Effector memory CD4-positive, alpha-beta T cell (primary cell): ENCODE measurements around the gene BORCS5.

Source experiments
- DNase-seq, 3 donors: peaks; one replicate each; pipeline ENCODE4 v3.0.0-alpha.2; 2020
- H3K27ac ChIP-seq: 2 replicates; pipeline ENCODE4 v1.7.0; 2013; ENCODE audit warnings: mild to moderate bottlenecking, low read length, moderate library complexity; ENCODE audit not compliant: insufficient read depth, poor library complexity, severe bottlenecking
- H3K27me3 ChIP-seq: replicated peaks from 2 replicates; pipeline ENCODE4 v1.7.0; 2013; ENCODE audit warnings: mild to moderate bottlenecking, low read length; ENCODE audit not compliant: insufficient read depth, control insufficient read depth, poor library complexity, severe bottlenecking
- H3K36me3 ChIP-seq: 2 replicates; pipeline ENCODE4 v1.7.0; 2013; ENCODE audit warnings: mild to moderate bottlenecking, low read length, moderate library complexity; ENCODE audit not compliant: control insufficient read depth, insufficient read depth
- H3K4me1 ChIP-seq: 2 replicates; pipeline ENCODE4 v1.7.0; 2013; ENCODE audit warnings: low read length, mild to moderate bottlenecking; ENCODE audit not compliant: control insufficient read depth, insufficient read depth, poor library complexity, severe bottlenecking
- H3K4me3 ChIP-seq: 2 replicates; pipeline ENCODE4 v1.7.0; 2013; ENCODE audit warnings: low read length, low read depth, mild to moderate bottlenecking; ENCODE audit not compliant: insufficient read depth, poor library complexity, severe bottlenecking
- H3K9me3 ChIP-seq: 2 replicates; pipeline ENCODE4 v1.7.0; 2013; ENCODE audit warnings: mild to moderate bottlenecking, low read length, moderate library complexity; ENCODE audit not compliant: control insufficient read depth

Gene BORCS5

DNA sequence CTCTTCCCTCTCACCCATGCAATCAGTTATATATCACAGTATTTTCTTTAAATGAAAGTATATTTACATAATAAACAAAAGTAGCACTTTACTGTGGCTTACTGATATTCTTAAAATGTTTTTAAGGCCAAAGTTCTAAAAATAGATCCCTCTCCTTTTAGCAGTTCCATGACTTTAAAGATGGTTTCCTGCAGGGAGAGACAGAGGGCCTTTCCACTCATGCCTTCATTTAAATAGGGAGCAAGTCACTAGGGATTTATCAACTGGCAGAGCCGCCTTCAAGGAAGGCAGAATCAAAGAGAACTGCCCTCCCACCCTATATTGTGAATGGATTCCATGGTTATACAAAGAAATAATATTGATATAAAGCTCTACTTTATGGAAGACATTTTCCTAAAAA, 150.2 kb downstream of the BORCS5 start:
- Histone ChIP-seq H3K27ac (no peak overlapping the region), H3K4me3 (no peak overlapping the region), H3K4me1 (peaks cover 5% of the 10 kb centered on the region), H3K9me3 (no peaks in the 10 kb centered on the region), H3K27me3 (no peaks in the 10 kb centered on the region), H3K36me3 (no peaks in the 10 kb centered on the region)
- no peak for DNase-seq

DNA sequence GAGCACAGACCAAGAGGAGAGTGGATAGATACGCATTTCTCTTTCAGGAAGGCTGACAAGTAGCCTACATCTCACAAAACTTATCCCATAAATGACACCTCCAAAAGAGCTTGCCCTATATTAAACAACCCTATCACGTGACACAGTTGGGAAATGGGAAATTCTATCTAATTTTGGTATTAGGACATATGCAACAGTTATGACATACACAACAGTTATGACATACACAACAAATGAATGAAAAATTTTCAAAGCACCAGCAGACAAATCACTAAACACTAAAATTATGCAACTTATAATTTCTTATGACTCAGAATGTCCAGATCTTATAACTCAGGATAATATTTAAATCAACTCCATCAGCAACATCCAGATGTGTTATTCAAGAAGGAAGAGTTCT, 151.7 kb downstream of the BORCS5 start:
- Histone ChIP-seq H3K36me3 (no peaks in the 10 kb centered on the region), H3K27me3 (no peaks in the 10 kb centered on the region), H3K4me3 (no peak overlapping the region), H3K4me1 (peaks cover 1% of the 10 kb centered on the region), H3K9me3 (no peaks in the 10 kb centered on the region), H3K27ac (no peak overlapping the region)
- no peak for DNase-seq

DNA sequence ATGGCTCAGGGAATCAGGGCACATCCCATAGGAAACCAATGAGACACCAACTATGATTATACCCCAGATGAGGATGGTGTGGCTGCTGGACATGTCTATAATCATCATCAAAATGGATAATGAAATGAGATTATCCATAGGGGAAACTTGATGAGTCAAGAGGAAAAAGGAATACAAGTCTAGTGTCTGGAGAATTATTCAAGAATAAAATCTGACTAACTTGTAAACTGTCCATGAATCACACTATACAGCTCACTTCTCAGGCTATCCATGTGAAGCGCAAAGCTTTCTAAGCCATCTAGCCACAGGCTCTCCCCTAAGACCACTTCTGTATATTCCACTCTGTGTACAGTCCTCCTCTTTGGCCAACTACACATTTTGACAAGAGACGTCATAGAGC, 153.3 kb downstream of the BORCS5 start:
- no peak for DNase-seq
- Histone ChIP-seq H3K27me3 (no peaks in the 10 kb centered on the region), H3K27ac (no peak overlapping the region), H3K4me3 (no peak overlapping the region), H3K36me3 (peaks cover 4% of the 10 kb centered on the region), H3K9me3 (no peaks in the 10 kb centered on the region), H3K4me1 (no peaks in the 10 kb centered on the region)

- H3K4me1 ChIP-seq = no peaks in the 10 kb centered on the region
- no peaks in the 10 kb centered on the region for H3K9me3 ChIP-seq
- H3K27me3 ChIP-seq = no peaks in the 10 kb centered on the region
- H3K27ac ChIP-seq = no peak overlapping the region
- peaks cover 4% of the 10 kb centered on the region for H3K36me3 ChIP-seq
- DNase-seq = no peak
- H3K4me3 ChIP-seq = no peak overlapping the region
Measured at GRCh38 chr12:12510551-12510950, 153.7 kb downstream of the BORCS5 start.

GRCh38 chr12:12511021-12511783, 154.3 kb downstream of the BORCS5 start:
- DNase-seq = no peak
- H3K36me3 ChIP-seq = peaks cover 4% of the 10 kb centered on the region
- H3K9me3 ChIP-seq = no peaks in the 10 kb centered on the region
- no peaks in the 10 kb centered on the region for H3K4me1 ChIP-seq
- no peaks in the 10 kb centered on the region for H3K27me3 ChIP-seq
- no peak overlapping the region for H3K27ac ChIP-seq
- H3K4me3 ChIP-seq = no peak overlapping the region

DNA sequence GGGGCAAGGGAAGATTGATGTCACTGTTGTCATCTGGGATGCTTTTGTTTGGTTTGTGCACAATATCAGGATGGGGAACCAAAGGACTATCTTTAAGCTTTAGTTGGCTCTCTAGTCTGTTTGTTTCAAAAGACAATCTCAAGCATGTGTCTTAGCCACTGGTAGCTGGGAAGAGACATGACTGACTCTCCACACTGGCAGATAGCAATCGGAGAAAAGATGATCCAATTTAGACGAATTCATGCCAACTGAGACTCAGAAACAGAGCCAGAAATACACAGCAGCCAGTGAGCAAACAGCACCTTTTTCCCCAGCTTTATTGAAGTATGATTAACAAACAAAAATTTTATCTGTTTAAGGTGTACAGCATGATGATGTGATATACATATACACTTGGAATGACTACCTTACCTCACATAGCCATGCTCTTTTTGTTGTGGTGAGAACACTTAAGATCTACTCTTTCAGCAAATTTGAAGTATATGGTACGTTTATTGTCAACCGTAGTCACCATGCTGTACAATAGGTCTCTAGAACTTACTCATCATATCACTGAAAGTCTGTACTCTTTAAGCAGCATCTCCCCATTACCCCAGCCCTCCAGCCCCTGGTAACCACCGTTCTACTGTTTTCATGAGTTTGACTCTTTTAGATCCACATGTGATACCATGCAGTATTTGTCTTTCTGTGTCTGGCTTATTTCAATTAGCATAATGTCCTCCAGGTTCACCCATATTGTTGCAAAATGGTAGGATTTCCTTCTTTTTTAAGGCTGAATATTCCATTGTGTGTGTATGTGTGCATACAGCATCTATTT, 155.2 kb downstream of the BORCS5 start:
- Histone ChIP-seq H3K4me1 (no peaks in the 10 kb centered on the region), H3K27ac (no peak overlapping the region), H3K4me3 (no peak overlapping the region), H3K27me3 (no peaks in the 10 kb centered on the region), H3K36me3 (peaks cover 7% of the 10 kb centered on the region), H3K9me3 (no peaks in the 10 kb centered on the region)
- no peak for DNase-seq

- no peak overlapping the region for H3K27ac ChIP-seq
Measured at GRCh38 chr12:12513416-12514006, 156.6 kb downstream of the BORCS5 start.

DNA sequence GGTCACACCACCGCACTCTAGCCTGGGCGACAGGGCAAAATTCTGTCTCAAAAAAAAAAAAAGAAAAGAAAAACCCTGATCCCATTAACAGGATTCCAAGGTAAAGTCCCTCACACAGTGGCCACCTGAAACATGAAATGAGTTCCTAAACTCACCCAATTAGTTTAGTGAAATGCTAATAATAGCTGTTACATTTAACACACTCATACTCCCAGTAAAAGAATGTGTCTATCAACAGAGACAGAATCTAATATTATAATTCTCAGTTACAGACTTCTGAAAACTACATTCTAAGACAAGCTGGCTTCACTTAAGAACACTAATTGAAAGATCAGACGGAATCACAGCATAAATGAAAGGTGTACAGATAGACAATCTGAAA, 161.6 kb downstream of the BORCS5 start:
- no peak for DNase-seq
- Histone ChIP-seq H3K4me3 (no peak overlapping the region), H3K36me3 (peaks cover 27% of the 10 kb centered on the region), H3K9me3 (no peaks in the 10 kb centered on the region), H3K4me1 (no peaks in the 10 kb centered on the region), H3K27ac (no peak overlapping the region), H3K27me3 (no peaks in the 10 kb centered on the region)

More at GRCh38 chr12:12513416-12514006, 156.6 kb downstream of the BORCS5 start:
- H3K27me3 ChIP-seq = no peaks in the 10 kb centered on the region
- H3K9me3 ChIP-seq = no peaks in the 10 kb centered on the region
- peaks cover 17% of the 10 kb centered on the region for H3K36me3 ChIP-seq
- no peak for DNase-seq
- no peaks in the 10 kb centered on the region for H3K4me1 ChIP-seq
- no peak overlapping the region for H3K4me3 ChIP-seq

DNA sequence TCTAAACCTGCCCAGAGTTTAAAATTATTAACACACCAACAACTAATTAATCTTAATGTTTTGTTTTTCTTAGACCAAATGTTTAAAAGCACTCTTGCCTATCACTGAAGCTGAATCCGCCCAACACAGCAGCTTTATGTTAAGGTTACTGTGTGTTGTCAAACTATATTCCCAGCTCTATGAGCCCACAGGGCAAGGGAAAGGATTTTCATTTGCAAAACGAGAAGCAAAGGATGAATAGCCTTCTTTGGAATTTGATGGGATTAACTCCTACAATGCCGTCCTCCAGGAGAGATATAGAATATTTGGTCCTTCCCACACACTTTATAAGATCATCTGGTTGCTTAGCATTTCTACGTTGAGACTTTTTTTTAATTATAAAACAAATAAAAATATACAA, 162.0 kb downstream of the BORCS5 start:
- H3K27ac ChIP-seq = no peak overlapping the region
- no peaks in the 10 kb centered on the region for H3K4me1 ChIP-seq
- no peak overlapping the region for H3K4me3 ChIP-seq
- H3K36me3 ChIP-seq = peaks cover 27% of the 10 kb centered on the region
- DNase-seq = no peak
- H3K27me3 ChIP-seq = no peaks in the 10 kb centered on the region
- no peaks in the 10 kb centered on the region for H3K9me3 ChIP-seq
